MM.1S (cell line): ENCODE measurements around the gene UTS2B.

ENCODE experiments used
- EZH2 ChIP-seq: fragments of 300-600 bp; sonication (generic); optimal IDR thresholded peaks from 2 replicates; pipeline ENCODE3; 2017; ENCODE audit warnings: low read depth, mild to moderate bottlenecking, antibody characterized with exemption, low read length, mixed read lengths
- TF ChIP-seq, protein P1 (sequence below): fragments of 300-600 bp; sonication (generic); IDR thresholded peaks from 2 replicates; pipeline ENCODE4 v1.5.1; 2016; ENCODE audit warnings: antibody characterized with exemption, low read length, mixed read lengths

DNA sequence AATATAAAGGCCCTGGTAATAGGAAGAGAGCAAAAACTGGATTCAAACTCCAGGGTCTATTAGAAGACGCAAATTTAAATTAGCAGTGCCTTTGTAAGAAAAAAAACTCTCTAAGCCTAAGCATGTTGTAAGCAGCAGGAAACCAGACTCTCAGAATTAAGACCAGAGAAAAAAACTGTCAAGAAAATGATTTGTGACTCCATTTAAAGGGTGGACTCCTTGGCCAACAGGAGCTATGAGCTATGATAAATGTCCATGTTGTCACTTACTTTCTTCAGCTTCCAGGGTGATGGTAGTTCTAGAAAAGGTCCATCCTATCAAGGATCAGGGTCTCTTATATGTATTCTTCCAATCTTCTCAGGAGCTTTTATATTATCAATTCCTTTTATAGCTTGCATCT is 36.0 kb downstream of the UTS2B start:
- TF ChIP-seq, protein P1, sequence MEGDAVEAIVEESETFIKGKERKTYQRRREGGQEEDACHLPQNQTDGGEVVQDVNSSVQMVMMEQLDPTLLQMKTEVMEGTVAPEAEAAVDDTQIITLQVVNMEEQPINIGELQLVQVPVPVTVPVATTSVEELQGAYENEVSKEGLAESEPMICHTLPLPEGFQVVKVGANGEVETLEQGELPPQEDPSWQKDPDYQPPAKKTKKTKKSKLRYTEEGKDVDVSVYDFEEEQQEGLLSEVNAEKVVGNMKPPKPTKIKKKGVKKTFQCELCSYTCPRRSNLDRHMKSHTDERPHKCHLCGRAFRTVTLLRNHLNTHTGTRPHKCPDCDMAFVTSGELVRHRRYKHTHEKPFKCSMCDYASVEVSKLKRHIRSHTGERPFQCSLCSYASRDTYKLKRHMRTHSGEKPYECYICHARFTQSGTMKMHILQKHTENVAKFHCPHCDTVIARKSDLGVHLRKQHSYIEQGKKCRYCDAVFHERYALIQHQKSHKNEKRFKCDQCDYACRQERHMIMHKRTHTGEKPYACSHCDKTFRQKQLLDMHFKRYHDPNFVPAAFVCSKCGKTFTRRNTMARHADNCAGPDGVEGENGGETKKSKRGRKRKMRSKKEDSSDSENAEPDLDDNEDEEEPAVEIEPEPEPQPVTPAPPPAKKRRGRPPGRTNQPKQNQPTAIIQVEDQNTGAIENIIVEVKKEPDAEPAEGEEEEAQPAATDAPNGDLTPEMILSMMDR = no peak
- TF ChIP-seq EZH2 = no peak
